ENCODE results near the gene CUL4A.

CUL4A gene

DNA sequence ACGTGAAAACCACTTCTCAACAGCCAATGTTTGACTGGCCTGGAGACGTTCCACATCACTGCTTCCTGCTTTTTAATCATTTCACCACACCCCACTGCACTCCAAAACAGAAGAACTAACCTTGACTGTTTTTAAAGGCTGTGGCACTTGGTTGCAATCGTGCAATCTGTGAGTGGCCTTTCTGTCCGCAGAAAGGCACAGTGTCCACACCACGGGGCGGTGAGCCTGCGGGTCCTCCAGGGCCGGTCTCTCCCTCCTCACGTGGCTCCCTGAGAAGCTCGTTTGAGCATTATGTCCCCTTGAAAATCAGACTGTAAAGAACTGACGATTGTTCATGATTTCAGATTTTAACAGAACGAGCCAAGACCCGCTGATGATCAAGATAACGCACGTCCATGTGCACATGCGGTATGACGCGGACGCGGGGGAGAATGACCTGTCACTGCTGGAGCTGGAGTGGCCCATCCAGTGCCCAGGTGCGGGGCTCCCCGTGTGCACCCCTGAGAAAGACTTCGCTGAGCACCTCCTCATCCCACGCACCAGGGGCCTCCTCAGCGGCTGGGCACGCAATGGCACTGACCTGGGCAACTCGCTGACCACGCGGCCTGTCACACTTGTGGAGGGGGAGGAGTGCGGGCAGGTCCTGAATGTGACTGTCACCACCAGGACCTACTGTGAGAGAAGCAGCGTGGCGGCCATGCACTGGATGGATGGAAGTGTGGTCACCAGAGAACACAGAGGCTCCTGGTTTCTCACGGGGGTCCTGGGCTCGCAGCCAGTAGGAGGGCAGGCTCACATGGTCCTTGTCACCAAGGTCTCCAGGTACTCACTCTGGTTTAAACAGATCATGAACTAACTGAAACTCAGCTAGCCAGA is 37.9 kb upstream of the CUL4A start:
- Mint-ChIP-seq H3K27ac (no peak overlapping the region), H3K27me3 (no peaks in the 10 kb centered on the region), H3K9me3 (peaks cover 7% of the 10 kb centered on the region in 2 donors), H3K36me3 (peaks cover 53 to 75% of the 10 kb centered on the region in 2 donors), H3K4me3 (no peak overlapping the region), H3K4me1 (peaks cover 0 to 2% of the 10 kb centered on the region in 2 donors)
- ATAC-seq (replicated peaks) (no peak), DNase-seq (no peak)

DNA sequence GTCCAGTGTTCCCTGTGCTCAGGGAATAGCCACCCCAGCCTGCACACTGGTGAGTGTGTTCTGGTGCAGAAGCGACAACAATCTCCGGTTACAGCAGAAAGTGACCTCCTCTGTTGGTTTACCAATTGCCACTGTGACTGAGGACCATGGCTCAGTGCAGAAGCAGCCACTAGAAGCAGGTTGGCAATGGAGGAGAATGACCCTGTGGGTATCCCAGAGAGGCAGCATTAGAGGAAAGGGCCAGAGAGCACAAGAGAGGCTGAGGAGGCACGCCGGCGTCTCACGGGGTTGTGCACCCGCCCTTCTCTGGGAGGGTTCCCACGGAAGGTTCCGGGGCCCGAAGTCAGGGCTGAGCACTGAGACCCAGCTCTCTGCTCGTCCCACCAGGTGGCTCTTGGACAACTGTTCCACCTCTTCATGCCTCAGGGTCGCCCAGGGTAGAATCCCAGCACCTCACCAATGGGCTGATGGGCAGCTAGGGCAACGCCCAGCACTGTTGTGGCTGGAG is 36.9 kb upstream of the CUL4A start:
- Mint-ChIP-seq H3K27ac (no peak overlapping the region), H3K4me1 (peaks cover 0 to 2% of the 10 kb centered on the region in 2 donors), H3K4me3 (no peak overlapping the region), H3K9me3 (peaks cover 6 to 7% of the 10 kb centered on the region in 2 donors), H3K36me3 (peaks cover 54 to 71% of the 10 kb centered on the region in 2 donors), H3K27me3 (no peaks in the 10 kb centered on the region)
- DNase-seq (no peak), ATAC-seq (replicated peaks) (no peak)

GRCh38 chr13:113176280-113176679 is 33.1 kb upstream of the CUL4A start:
- Mint-ChIP-seq H3K27ac (peak overlapping the region; percentile 90), H3K4me3 (no peak overlapping the region), H3K27me3 (no peaks in the 10 kb centered on the region), H3K4me1 (peaks cover 0 to 2% of the 10 kb centered on the region in 2 donors), H3K9me3 (no peaks in the 10 kb centered on the region), H3K36me3 (peaks cover 52 to 68% of the 10 kb centered on the region in 2 donors)
- DNase-seq (no peak), ATAC-seq (replicated peaks) (no peak)

GRCh38 chr13:113176822-113177221 is 32.6 kb upstream of the CUL4A start:
- ATAC-seq (replicated peaks) = no peak
- H3K4me3 Mint-ChIP-seq = no peak overlapping the region
- no peak overlapping the region for H3K27ac Mint-ChIP-seq

DNA sequence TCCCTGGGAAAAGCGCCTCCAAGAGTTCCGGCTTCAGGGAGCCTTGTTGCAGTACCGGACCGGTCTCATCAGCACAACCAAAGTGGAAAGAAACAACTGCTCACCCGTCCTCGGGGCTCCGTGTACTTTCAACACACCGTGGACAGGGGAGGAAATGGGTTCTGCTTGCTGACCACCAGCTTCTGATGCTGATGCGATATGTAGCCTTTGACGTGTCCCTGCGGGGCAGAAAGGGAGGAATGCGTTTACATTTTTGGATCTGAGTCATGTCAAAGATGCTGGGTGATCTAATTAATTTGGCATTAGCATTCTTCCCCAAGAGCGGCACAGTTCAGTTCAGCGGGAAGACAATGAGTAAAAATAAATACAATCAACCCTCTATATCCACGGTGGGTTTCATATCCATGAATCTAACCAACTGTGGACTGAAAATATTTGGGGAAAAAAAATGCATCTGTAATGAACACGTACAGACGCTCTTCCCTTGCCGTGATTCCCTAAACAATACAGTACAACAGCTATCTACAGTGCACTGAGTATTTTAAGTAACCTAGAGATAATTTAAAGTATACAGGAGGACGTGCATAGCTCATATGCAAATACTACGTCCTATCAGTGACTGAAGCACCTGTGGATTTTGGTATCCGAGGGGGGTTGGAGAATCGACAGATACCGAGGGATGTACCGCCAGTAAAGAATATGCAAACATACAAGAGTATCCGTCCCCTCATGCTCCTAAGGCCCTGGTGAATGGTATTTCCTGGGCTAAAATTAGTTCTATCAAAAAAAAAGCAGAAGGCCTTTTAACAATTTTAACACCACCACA is 31.1 kb upstream of the CUL4A start:
- Mint-ChIP-seq H3K4me1 (peaks cover 0 to 2% of the 10 kb centered on the region in 2 donors), H3K27ac (no peak overlapping the region), H3K4me3 (no peak overlapping the region), H3K36me3 (peaks cover 38 to 55% of the 10 kb centered on the region in 2 donors), H3K27me3 (no peaks in the 10 kb centered on the region), H3K9me3 (no peaks in the 10 kb centered on the region)
- no peak for DNase-seq
- no peak for ATAC-seq (replicated peaks)

More at GRCh38 chr13:113176822-113177221, 32.6 kb upstream of the CUL4A start:
- Mint-ChIP-seq H3K9me3 (no peaks in the 10 kb centered on the region), H3K36me3 (peaks cover 47 to 65% of the 10 kb centered on the region in 2 donors), H3K4me1 (peaks cover 0 to 2% of the 10 kb centered on the region in 2 donors), H3K27me3 (no peaks in the 10 kb centered on the region)
- DNase-seq = no peak

- no peaks in the 10 kb centered on the region for H3K27me3 Mint-ChIP-seq
- ATAC-seq (replicated peaks) = no peak
- no peak for DNase-seq
- peaks cover 38 to 55% of the 10 kb centered on the region in 2 donors for H3K36me3 Mint-ChIP-seq
- no peak overlapping the region for H3K27ac Mint-ChIP-seq
- H3K9me3 Mint-ChIP-seq = no peaks in the 10 kb centered on the region
- no peak overlapping the region for H3K4me3 Mint-ChIP-seq
- peaks cover 0 to 2% of the 10 kb centered on the region in 2 donors for H3K4me1 Mint-ChIP-seq
Measured at GRCh38 chr13:113178896-113179167, 30.6 kb upstream of the CUL4A start.

DNA sequence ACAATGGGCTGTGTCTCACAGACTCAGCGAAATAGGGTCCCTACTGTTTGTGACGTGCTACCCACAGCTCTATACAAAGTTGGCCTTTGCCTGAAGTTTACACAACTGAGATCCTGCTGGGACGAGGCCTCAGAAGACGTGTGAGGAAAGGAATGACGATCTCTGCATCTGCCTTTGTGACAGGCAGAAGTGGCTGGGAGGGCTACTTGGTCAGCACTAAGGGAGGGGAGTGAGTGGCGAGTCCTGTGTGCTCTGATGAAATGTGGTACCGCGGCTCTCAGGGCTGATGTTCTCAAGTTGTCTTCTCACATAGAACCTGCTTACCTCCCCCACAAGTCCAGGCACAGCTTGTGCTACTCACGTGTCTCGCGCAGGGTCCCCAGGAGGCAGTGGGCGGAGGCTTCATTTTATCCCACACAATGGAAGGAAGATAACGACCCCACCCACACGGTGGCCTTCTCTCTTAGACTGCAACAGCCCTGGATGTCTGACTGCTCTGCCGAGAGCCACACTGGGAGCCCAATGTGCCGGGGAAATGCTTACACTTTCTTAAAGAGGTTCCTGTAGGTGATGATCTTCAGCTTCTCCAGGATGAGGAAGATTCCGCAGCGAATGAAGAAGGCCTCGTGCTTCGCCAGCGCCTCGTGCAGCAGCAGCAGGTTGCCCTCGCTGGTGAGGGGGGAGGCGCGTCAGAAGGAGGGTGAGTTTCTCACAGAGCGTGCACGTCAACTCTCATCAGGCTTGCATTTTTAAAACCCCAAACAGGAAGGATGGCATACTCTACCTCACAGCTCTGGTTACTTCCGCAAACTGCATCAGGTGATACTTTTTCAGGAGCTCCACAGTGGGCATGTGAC is 29.8 kb upstream of the CUL4A start:
- H3K27me3 Mint-ChIP-seq = no peaks in the 10 kb centered on the region
- no peak for DNase-seq
- no peak for ATAC-seq (replicated peaks)
- H3K4me3 Mint-ChIP-seq = no peak overlapping the region
- H3K4me1 Mint-ChIP-seq = peaks cover 0 to 2% of the 10 kb centered on the region in 2 donors
- H3K27ac Mint-ChIP-seq = no peak overlapping the region
- peaks cover 36 to 50% of the 10 kb centered on the region in 2 donors for H3K36me3 Mint-ChIP-seq
- H3K9me3 Mint-ChIP-seq = no peaks in the 10 kb centered on the region

DNA sequence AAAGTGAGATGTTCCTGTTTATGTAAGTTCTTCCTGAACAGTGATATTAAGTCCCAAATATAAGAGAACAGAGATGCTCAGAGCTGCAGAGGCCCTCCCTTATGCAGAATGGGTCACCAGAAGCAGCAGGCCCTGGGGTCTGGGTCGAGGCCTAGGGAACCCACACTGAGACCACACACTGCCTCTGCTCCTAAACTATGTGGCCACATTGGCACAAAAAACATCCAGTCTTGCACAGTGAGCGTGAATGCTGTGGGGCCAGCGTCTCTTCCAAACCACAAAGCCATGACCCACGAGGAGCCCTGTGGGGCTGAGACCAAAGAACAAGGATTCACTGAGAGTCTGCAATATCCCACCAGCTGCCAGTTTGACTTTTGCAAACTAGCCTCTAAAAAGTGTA is 27.4 kb upstream of the CUL4A start:
- H3K4me1 Mint-ChIP-seq = peaks cover 6% of the 10 kb centered on the region in 2 donors
- H3K4me3 Mint-ChIP-seq = no peak overlapping the region
- peaks cover 26 to 46% of the 10 kb centered on the region in 2 donors for H3K36me3 Mint-ChIP-seq
- DNase-seq (no peak), ATAC-seq (replicated peaks) (no peak)
- no peaks in the 10 kb centered on the region for H3K27me3 Mint-ChIP-seq
- H3K9me3 Mint-ChIP-seq = no peaks in the 10 kb centered on the region
- no peak overlapping the region for H3K27ac Mint-ChIP-seq

- no peak overlapping the region for H3K27ac Mint-ChIP-seq
- no peaks in the 10 kb centered on the region for H3K9me3 Mint-ChIP-seq
- H3K4me1 Mint-ChIP-seq = peaks cover 6 to 8% of the 10 kb centered on the region in 2 donors
- no peak for ATAC-seq (replicated peaks)
- no peak for DNase-seq
- H3K36me3 Mint-ChIP-seq = peaks cover 33 to 52% of the 10 kb centered on the region in 2 donors
- no peaks in the 10 kb centered on the region for H3K27me3 Mint-ChIP-seq
- no peak overlapping the region for H3K4me3 Mint-ChIP-seq
Measured at GRCh38 chr13:113183450-113184129, 25.8 kb upstream of the CUL4A start.

DNA sequence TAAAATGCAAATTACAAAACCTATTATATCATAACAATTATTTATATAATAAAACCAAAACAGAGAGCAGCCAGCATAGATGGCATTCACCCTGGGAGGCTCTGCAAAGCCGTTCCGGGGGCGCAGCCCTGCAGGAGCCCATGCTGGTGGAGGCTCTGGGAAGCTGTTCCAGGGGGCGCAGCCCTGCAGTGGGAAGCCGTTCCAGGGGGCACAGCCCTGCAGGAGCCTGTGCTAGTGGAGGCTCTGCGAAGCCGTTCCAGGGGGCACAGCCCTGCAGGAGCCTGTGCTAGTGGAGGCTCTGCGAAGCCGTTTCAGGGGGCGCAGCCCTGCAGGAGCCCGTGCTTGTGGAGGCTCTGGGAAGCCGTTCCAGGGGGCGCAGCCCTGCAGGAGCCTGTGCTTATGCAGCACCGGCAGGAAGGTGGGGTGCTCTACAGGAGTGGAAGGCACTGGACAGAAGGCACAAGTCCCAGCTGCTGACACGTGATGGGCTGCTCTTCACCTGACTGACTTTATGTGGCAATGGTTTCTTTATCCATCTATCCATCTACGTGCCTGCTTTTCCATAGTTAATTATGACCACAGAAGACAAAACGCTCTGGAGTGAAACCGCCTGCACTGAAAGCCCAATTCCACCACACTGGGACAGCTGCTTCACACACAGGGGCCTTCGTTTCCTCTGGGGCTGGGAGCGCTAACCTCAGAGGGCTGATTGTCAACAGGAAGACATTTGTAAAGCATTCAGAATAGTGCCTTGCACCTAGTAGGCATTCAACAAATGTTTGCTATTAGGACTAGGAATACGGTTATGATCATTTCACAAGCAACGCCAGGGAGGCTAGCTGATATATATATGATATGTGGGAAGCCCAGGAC is 24.6 kb upstream of the CUL4A start:
- peaks cover 6 to 8% of the 10 kb centered on the region in 2 donors for H3K4me1 Mint-ChIP-seq

DNA sequence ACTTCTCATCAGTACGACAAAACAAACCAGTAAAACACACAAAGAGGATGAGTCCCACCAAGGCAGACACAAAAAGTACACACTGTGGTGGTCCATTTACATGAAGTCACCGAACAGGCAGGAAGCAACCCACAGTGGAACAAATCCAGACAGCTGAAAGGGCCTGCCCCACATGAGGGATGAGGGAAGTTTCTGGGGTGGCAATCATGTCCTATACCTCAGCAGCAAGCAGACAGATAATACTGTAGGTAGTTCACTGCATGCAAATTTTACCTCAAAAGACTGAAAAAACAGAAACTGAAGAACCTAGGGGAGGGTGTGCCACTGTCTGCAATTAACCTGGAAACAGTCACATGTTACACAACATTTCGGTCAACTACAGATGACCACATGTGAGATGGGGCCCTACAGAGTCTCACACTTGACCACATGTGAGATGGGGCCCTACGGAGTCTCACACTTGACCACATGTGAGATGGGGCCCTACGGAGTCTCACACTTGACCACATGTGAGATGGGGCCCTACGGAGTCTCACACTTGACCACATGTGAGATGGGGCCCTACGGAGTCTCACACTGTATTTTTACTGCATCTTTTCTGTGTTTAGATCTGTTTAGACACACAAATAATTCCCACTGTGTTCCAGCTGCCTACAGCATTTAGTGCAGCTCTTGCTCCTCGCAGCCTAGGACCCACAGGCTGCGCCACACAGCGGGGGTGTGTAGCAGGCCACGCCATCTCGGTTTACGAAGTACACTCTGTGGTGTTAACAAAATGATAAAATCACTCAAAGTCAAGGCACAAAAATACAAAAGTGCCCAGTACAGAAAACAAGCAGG is 23.1 kb upstream of the CUL4A start:
- H3K36me3 Mint-ChIP-seq = peaks cover 33 to 53% of the 10 kb centered on the region in 2 donors
- DNase-seq (no peak), ATAC-seq (replicated peaks) (peak in 1 of 2 donors; percentile 12)
- H3K27ac Mint-ChIP-seq = peak overlapping the region; percentile 15
- peaks cover 6 to 8% of the 10 kb centered on the region in 2 donors for H3K4me1 Mint-ChIP-seq
- no peaks in the 10 kb centered on the region for H3K27me3 Mint-ChIP-seq
- H3K9me3 Mint-ChIP-seq = no peaks in the 10 kb centered on the region
- no peak overlapping the region for H3K4me3 Mint-ChIP-seq

More for the DNA sequence above, 24.6 kb upstream of the CUL4A start:
- DNase-seq (no peak), ATAC-seq (replicated peaks) (no peak)
- H3K27me3 Mint-ChIP-seq = no peaks in the 10 kb centered on the region
- H3K27ac Mint-ChIP-seq = no peak overlapping the region
- no peak overlapping the region for H3K4me3 Mint-ChIP-seq
- H3K9me3 Mint-ChIP-seq = no peaks in the 10 kb centered on the region
- H3K36me3 Mint-ChIP-seq = peaks cover 40 to 58% of the 10 kb centered on the region in 2 donors

DNA sequence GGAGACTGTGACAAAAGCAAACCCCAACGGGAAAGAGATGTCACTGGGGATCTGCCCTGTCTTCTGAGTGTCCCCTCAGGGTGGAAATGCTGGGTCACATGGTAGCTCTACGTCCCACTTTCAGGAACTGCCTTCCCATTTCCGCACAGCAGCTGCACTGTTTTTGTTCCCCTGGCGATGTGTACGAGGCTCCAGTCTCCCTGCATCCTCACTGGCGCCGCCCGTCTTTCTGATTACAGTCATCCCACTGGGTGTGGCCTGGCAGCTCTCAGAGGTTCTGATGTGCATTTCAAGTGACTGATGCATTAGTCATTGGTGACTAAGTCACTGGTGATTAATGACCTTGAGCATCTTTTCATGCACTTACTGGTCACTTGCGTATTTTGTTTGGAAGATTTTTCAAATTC is 22.1 kb upstream of the CUL4A start:
- Mint-ChIP-seq H3K9me3 (no peaks in the 10 kb centered on the region), H3K27ac (no peak overlapping the region), H3K36me3 (peaks cover 33 to 52% of the 10 kb centered on the region in 2 donors), H3K4me3 (no peak overlapping the region), H3K4me1 (peaks cover 6 to 8% of the 10 kb centered on the region in 2 donors), H3K27me3 (no peaks in the 10 kb centered on the region)
- DNase-seq (no peak), ATAC-seq (replicated peaks) (no peak)

Measured in stimulated activated naive B cell treated with anti-CD40 and anti-IgM and Interleukin-4, amounts not matched to agents 10 μg/mL and 1 μg/mL and 100 μg/mL, for 72 hours (primary cell).